Heart right ventricle (tissue), 16 donors: Measurements from ENCODE around the gene RAPGEF5. TPM values are rescaled to one million over a fixed set of nuclear protein-coding genes. Genes with fewer than 3 reads are reported as not detected.

ENCODE experiments used
- ATAC-seq, 8 donors: fragments of 200-7000 bp; cut with Tn5 transposase; one replicate each; pipeline ENCODE4 v1.9.1; 2020; ENCODE audit warnings: mild to moderate bottlenecking in 8 of 8, moderate library complexity in 8 of 8, moderate number of reproducible peaks in 1 of 8
- DNase-seq, 2 donors: peaks; one replicate each; pipeline ENCODE4 v3.0.0-alpha.2; 2020
- H3K27ac ChIP-seq, 10 donors: fragments of 200-600 bp; sonication (generic) in 2 of 10; one replicate each; pipeline versions ENCODE4 v1.5.0 to v1.8.0; 2020 to 2022; ENCODE audit warnings: mild to moderate bottlenecking in 3 of 10
- H3K27me3 ChIP-seq, 7 donors: fragments of 200-600 bp; one replicate each; pipeline ENCODE4 v1.8.0; 2021 to 2022; ENCODE audit warnings: mild to moderate bottlenecking in 2 of 7
- H3K36me3 ChIP-seq, 9 donors: fragments of 200-600 bp; sonication (generic) in 1 of 9; one replicate each; pipeline versions ENCODE4 v1.5.0 to v1.8.0; 2020 to 2022; ENCODE audit warnings: mild to moderate bottlenecking in 2 of 9
- H3K4me1 ChIP-seq, 9 donors: fragments of 200-600 bp; sonication (generic) in 1 of 9; one replicate each; pipeline versions ENCODE4 v1.5.0 to v1.8.0; 2020 to 2022; ENCODE audit warnings: mild to moderate bottlenecking in 4 of 9
- H3K4me3 ChIP-seq, 10 donors: fragments of 200-600 bp; sonication (generic) in 2 of 10; one replicate each; pipeline versions ENCODE4 v1.5.0 to v1.8.0; 2020 to 2022; ENCODE audit warnings: mild to moderate bottlenecking in 7 of 10, moderate library complexity in 2 of 10
- H3K9me3 ChIP-seq, 11 donors: fragments of 200-600 bp in 10 of 11; sonication (generic) in 2 of 11; one replicate each; pipeline versions ENCODE4 v1.5.0 to v1.8.0; 2013 to 2022; ENCODE audit warnings: mild to moderate bottlenecking in 2 of 11, control low read depth in 1 of 11, moderate library complexity in 1 of 11
- CTCF ChIP-seq, 9 donors: fragments of 200-600 bp; sonication (generic) in 2 of 9; IDR thresholded peaks; one replicate each; pipeline versions ENCODE4 v1.5.0 to v1.8.0; 2021 to 2022; ENCODE audit warnings: antibody characterized with exemption in 9 of 9, mild to moderate bottlenecking in 5 of 9, moderate library complexity in 1 of 9
- WGBS, 2 donors: extraction: QIAGEN DNeasy Blood & Tissue Kit; methylation state at CpG; one replicate each; pipeline ENCODE4 v1.1.7; 2013; ENCODE audit warnings: inconsistent platforms in 1 of 2; 5-methylcytosine and 5-hydroxymethylcytosine counted together
- intact Hi-C, 10 donors: fragments of 100-400 bp; cut with DNase I; formaldehyde crosslinking; loops; one replicate each; pipeline versions ENCODE4 v1.11.1 to v1.14.2; 2022
- polyA plus RNA-seq, 2 donors: library from polyadenylated mRNA; stranded (reverse); fragments of 200-250 nt; gene quantifications; one replicate each; pipeline ENCODE4 v1.2.3, GENCODE V29; 2013
- total RNA-seq, 10 donors: library from RNA; stranded (reverse); fragmentation: NEBNext Ultra II Directional in 3 of 10; extraction: Animal tissue kit (Norgen Biotek cat#: 25700) in 3 of 10; gene quantifications; one replicate each; pipeline versions ENCODE4 v1.2.1 to v1.2.4, GENCODE V29; 2021 to 2023
- donor health status: Arrhythmogenic right ventricular cardiomyopathy.
- donor health status: ischemic (EF 13 %, LVEDD 7.1; RV severe dilation, severe dysfunction).
- donor health status: healthy with polysubstance abuse.
- donor health status: DM: no; HTN: yes; CAD: no.
- donor health status: DM: no; HTN: no; CAD: no.
- donor health status: ischemic (EF 25% LVEDD 6.9; RV normal size, moderate dysfunction).
- donor health status: ischemic (EF 25% LVEDD 5.7; RV mildly dilated, moderate dysfunction).
- donor health status: healthy.
- donor health status: DM: yes; HTN: yes; CAD: no.
- donor health status: Ischemic cardiomyopathy.
- donor health status: ischemic (EF 35%, LVEDD 5.7; RV mildly dilated, moderate dysfunction).
- donor health status: nonischemic (EF 11% LVEDD 7.7; RV severe dilation, severe dysfunction).
- donor health status: DM: yes; HTN: yes; CAD: no.
- donor health status: PGD.
- donor health status: ischemic (EF 29% LVEDD 5.4; RV normal size, mild dysfunction).
- donor health status: nonischemic (EF 23%, LVEDD 6.1; RV moderate dilation, normal function).

Gene RAPGEF5
- total and polyA plus RNA-seq, 12 donors = 4.3 to 33.3 (median 14.3) TPM

- WGBS, 2 donors = 77 to 81% methylated on average over 2 of the region's 2 CpGs
- Histone ChIP-seq H3K27me3 (peaks cover 0 to 48% (median 20%) of the 10 kb centered on the region in 7 donors), H3K4me1 (no peaks in the 10 kb centered on the region), H3K4me3 (no peak overlapping the region), H3K9me3 (no peaks in the 10 kb centered on the region), H3K36me3 (no peaks in the 10 kb centered on the region), H3K27ac (no peak overlapping the region)
- intact Hi-C loops = no loop called here
- DNase-seq (no peak), ATAC-seq (no peak)
- no peak for TF ChIP-seq CTCF (IDR thresholded peaks at IDR 0.05)
These were observed 281.4 kb downstream of the RAPGEF5 start for GRCh38 chr7:22075561-22075960.

- intact Hi-C loops = no loop called here
- WGBS, 2 donors = 66 to 70% methylated on average over 3 of the region's 3 CpGs
These were observed 282.1 kb downstream of the RAPGEF5 start for GRCh38 chr7:22074897-22075296.

More at GRCh38 chr7:22074897-22075296, 282.1 kb downstream of the RAPGEF5 start:
- Histone ChIP-seq H3K27me3 (peaks cover 0 to 44% (median 17%) of the 10 kb centered on the region in 7 donors), H3K36me3 (no peaks in the 10 kb centered on the region), H3K4me1 (no peaks in the 10 kb centered on the region), H3K9me3 (no peaks in the 10 kb centered on the region), H3K27ac (no peak overlapping the region), H3K4me3 (no peak overlapping the region)
- DNase-seq (no peak), ATAC-seq (no peak)
- no peak for TF ChIP-seq CTCF (IDR thresholded peaks at IDR 0.05)

Other genes starting within 250 kb of the RAPGEF5 start
- under 1 TPM in 8 of 10 donors, not detected in 2; 0.15 to 0.76 (median 0.51) TPM for gene STEAP1B, start 143.0 kb upstream of the RAPGEF5 start, total RNA-seq
- under 1 TPM; 0.32 to 0.44 TPM for gene STEAP1B, start 143.0 kb upstream of the RAPGEF5 start, polyA plus RNA-seq